Fibroblast of the aortic adventitia (primary cell): ENCODE results near the gene VAC14. TPM values are rescaled to one million over a fixed set of nuclear protein-coding genes. Genes with fewer than 3 reads are reported as not detected.

ENCODE experiments used
- DNase-seq: peaks from one replicate; pipeline ENCODE4 v3.0.0-alpha.2; 2010; ENCODE audit warnings: low read depth
- H3K4me3 ChIP-seq: 2 replicates; pipeline ENCODE4 v1.5.1; 2011; ENCODE audit warnings: low read depth, mild to moderate bottlenecking, control low read depth, low read length, moderate library complexity
- CTCF ChIP-seq: IDR thresholded peaks from 2 replicates; pipeline ENCODE4 v1.5.1; 2011; ENCODE audit warnings: mild to moderate bottlenecking, low read length, control low read depth, inconsistent platforms; ENCODE audit not compliant: insufficient read depth
- total RNA-seq: library from RNA; depleted of rRNA; stranded (reverse); fragments of >200 nt; gene quantifications from 2 replicates; pipeline ENCODE4 v1.2.3, GENCODE V29; 2012; ENCODE audit warnings: low replicate concordance

Gene VAC14
- total RNA-seq, 1 donor: 29.7 TPM

- H3K4me3 ChIP-seq: no peak overlapping the region
- DNase-seq: no peak
- TF ChIP-seq CTCF: no peak
Observed at GRCh38 chr16:70757183-70757582, 43.8 kb downstream of the VAC14 start.

- DNase-seq: no peak
- TF ChIP-seq CTCF: no peak
- H3K4me3 ChIP-seq: no peak overlapping the region
Observed at GRCh38 chr16:70756071-70756470, 44.9 kb downstream of the VAC14 start.

- H3K4me3 ChIP-seq: no peak overlapping the region
- no peak for TF ChIP-seq CTCF
- no peak for DNase-seq
Observed at GRCh38 chr16:70754851-70755600, 45.9 kb downstream of the VAC14 start.

- H3K4me3 ChIP-seq: no peak overlapping the region
- no peak for TF ChIP-seq CTCF
- DNase-seq: no peak
Observed at GRCh38 chr16:70754371-70754770, 46.6 kb downstream of the VAC14 start.

- H3K4me3 ChIP-seq: no peak overlapping the region
- no peak for TF ChIP-seq CTCF
- no peak for DNase-seq
Observed at GRCh38 chr16:70753694-70754325, 47.1 kb downstream of the VAC14 start.

GRCh38 chr16:70753228-70753627, 47.7 kb downstream of the VAC14 start:
- no peak overlapping the region for H3K4me3 ChIP-seq
- no peak for TF ChIP-seq CTCF
- peak; percentile 49 for DNase-seq
